Measurements from ENCODE around the gene GATA1. TPM values are rescaled to one million over a fixed set of nuclear protein-coding genes. Genes with fewer than 3 reads are reported as not detected.

The GATA1 gene
- total RNA-seq, 1 donor from 2014 or later: not detected

DNA sequence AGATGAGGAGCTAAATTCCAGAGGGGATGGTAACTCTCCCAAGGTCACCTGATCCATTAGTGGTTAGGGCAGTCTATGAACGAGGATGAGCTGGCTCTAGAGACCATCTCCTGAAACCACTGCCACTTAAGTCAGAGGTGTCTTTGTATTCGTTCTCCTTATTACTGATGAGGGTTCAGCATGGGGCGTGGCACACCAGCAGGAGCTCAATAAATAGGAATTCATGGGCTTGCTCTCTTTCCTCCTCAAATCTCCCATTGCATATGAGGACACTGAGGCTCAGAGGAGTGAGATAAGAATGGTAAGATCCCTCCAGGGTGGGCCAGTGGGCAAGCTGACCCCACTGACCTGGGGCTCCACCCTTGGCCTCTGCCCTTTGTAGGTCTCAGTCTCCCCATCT, 1.7 kb upstream of the GATA1 start:
- intact Hi-C loops (cut with micrococcal nuclease): loop anchor here (5.0 kb wide), 1 partner anchor 47 kb away; no protein-coding TSS in a partner anchor

DNA sequence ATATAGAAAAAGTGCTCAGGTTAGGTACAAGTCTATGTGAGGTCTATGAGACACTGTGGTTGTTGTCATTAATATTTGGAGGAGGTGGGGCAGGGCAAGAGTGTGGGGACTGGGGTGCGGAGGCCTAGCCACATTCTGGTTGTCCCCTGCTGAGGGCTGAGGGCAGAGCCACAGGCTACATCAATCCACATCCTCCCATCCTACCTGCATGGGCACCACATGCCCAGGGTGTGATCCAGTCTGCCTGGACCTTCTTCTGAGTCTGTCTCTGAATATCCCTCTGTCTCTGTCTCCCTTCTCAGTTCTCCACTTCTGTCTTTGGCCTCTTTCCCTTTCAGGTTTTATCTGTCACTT, 1.2 kb upstream of the GATA1 start:
- intact Hi-C loops (cut with micrococcal nuclease): loop anchor here (5.0 kb wide), 1 partner anchor 48 kb away; no protein-coding TSS in a partner anchor

DNA sequence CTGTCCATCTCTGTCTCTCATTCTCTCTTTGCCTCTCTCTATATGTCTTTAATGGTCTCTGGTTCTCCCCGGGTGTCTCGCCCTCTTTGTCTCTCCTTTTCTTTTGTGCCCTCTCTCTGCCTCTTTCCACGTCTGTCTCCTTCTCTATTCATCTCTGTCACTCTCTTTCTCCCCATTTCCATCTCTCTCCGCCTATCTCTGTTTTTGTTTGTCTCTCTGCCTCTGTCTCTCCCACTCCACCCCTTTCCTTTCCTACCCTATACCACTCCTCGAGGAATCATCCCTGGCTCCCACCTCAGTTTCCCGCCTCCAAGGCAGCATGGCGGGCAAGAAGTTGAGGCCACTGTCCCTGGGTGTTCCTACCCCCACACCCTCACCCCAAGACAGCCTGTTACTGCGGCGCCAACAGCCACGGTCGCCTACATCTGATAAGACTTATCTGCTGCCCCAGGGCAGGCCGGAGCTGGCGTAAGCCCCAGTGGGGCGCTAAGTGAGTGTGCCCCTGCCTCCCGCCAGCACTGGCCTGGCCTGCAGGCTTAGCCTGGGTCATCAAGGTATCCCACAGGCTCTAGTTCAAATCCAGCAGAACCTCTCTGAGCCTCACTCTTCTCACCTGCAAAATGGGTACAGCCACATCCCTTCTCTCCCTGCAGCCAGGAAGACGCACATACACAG, 713 bp upstream of the GATA1 start:
- intact Hi-C loops (cut with micrococcal nuclease): loop anchor here (5.0 kb wide), 1 partner anchor 48 kb away; no protein-coding TSS in a partner anchor

DNA sequence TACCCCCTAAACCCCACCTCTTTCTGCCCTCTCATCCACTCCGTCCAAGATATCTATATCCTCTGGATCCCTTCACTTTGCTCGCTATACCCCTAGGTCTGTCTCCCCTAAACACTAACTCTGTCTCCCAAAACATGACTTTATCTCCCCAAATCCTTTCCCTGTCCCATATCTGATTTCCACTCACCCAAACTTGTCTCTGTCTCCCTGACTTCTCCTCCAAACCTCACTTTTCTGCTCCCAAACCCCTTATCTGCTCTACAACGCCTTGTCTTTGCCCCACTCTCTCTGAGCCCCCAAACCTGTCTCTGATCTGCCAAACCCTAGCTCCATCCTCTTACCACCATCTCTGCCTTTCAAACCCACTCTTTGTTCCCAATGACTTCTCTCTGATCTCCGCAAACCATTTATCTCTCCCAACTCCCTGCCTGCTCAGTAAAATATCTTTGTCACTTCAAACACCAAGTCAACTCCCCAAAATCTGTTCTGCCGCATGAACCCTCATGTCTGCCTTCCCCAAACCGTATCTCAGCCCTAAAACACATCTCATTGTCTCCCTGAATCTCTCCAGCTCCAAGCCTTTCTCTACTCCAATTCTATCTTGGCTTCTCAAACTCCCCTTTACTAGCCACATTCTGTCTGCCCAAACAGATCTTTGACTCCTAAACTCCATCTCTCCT, 575 bp downstream of the GATA1 start:
- intact Hi-C loops (cut with micrococcal nuclease): loop anchor here (5.0 kb wide), 1 partner anchor 50 kb away; no protein-coding TSS in a partner anchor

DNA sequence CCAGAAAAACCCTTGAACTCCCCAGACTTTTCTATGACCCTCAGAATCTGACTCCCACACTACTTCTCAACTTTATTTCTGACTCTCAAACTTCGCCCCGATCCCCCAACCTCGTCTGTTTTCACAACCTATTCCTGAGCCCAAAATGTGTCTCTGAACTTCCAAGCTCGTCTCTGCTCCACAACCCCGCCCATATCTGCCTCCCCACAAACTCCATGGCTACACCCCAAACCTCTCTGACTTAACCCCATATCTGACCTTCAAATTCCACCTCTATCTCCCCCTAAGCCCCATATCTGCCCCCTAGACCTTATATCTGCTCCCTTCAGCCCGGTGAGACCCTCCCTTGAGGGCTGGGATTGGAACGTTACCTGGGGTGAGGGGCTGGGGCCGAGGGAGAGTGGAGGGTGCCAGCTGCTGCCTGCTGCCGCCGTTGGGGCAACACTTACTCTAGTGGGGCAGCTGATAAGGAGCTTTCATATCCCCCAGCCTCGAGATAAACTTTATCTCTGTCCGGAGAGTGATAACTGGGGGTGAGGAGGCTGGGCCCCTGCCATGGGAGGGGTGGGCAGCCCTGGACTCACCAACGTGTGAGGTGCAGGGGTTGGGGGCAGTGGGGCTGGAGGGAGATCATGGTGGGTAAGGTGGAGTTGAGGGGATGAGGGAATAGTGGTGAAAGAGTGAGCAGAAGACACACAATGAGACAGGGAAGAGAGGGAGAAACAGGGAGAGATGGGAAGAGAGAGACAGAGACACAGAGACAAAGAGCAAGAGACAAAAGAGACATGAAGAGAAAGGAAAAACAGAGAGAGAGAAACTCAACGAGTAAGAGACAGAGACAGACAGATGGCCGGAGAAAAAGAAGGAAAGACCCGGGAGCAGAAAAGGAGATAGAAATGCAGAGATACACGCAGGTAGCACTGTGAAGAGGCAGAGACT, 1.4 kb downstream of the GATA1 start:
- intact Hi-C loops (cut with micrococcal nuclease): loop anchor here (5.0 kb wide), 1 partner anchor 50 kb away; no protein-coding TSS in a partner anchor

DNA sequence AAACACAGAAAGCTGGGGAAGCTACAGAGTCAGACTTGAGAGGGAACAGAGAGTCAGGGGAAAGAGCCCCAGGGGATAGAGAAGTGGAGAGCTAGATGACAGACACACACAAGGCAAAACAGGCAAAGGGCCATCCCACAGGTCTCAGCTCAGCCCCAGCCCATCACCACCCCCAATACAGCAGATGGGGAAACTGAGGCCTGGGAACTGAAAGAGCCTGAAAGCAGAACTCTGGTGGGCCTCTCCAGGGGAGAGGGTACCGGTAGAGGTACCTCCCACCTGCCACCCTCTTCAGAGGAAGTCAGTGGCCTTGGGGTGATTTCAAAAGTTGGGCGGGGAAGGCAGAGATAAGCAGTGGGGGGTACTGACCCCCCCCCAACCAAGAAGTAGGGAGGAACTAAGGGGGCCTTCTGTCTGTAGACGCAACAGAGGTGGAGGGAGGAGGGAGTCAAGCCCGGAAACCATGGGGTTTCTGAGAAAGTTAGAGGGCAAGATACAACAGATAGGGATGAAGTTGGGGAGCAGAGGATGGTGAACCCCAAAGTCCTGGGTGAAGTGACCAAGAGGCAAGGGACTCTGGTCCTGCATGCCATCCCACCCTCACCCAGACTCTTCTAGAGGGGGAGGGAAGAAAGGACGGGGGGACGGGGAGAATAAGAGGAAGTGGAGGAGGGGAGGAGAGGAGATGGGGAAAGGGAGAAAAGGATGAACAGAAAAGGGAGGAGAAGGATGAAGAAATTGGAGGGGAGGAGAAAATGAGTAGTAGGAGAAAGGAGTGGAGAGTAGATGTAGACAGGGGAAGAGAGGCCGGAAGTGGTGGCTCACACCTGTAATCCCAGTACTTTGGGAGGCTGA, 3.2 kb downstream of the GATA1 start:
- intact Hi-C loops (cut with micrococcal nuclease): loop anchor here (5.0 kb wide), 1 partner anchor 52 kb away; no protein-coding TSS in a partner anchor

DNA sequence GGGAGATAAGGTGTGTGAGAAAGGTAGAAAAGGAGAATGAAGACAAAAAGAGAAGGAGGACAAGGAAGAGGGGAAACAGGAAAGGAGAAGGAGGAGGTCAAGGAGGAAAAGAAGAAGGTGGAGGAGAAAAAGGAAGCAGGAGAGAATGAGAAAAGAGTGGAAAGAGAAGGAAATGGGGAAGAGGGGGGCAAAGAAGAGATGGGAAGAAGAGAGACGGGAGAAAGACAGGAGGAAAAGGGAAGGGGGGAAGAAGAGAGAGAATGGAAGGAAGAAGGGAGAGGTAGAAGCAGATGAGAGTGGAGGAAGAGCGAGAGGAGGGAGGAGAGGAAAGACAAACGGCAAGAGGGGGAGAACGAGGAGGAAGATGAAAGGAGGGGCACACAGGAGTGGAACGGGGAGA, 4.1 kb downstream of the GATA1 start:
- intact Hi-C loops (cut with micrococcal nuclease): no loop called here

DNA sequence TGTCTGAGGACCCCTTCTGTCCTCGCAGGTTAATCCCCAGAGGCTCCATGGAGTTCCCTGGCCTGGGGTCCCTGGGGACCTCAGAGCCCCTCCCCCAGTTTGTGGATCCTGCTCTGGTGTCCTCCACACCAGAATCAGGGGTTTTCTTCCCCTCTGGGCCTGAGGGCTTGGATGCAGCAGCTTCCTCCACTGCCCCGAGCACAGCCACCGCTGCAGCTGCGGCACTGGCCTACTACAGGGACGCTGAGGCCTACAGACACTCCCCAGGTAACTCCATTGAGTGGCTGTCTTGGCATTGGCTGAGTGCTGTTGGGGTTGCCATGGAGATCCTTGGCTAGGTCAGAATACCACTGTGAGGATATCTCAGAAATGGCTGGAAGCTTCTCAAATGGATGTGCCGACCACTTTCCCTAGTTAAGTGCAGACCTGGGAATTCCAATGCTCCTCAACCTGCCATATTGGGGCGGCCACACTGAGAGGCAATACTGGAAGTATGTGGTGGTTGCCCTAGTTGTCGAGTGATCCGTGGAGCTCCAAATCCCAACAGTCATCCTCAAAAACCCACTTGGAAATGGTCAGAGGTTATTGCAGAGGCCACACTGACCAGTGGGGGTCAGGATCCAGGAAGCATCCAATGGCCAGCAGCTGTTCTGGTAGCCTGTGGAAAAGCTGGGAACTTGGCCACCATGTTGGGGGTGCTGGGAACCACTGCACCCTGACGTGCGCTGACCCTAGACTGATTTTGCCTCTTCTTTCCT, 4.9 kb downstream of the GATA1 start:
- intact Hi-C loops (cut with micrococcal nuclease): no loop called here

DNA sequence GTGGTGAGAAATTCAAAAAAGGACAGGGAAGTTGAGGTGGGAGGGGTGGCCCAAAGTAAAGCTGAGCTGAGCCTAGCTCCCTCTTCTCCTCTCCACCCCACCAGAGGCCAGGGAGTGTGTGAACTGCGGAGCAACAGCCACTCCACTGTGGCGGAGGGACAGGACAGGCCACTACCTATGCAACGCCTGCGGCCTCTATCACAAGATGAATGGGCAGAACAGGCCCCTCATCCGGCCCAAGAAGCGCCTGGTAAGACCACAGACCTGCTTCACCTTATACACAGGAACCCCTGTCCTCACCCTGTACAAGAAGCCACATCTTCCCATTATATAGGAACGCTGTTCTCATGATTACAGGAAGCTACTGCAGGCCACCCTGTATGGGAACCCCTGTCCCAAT, 5.8 kb downstream of the GATA1 start:
- intact Hi-C loops (cut with micrococcal nuclease): no loop called here

DNA sequence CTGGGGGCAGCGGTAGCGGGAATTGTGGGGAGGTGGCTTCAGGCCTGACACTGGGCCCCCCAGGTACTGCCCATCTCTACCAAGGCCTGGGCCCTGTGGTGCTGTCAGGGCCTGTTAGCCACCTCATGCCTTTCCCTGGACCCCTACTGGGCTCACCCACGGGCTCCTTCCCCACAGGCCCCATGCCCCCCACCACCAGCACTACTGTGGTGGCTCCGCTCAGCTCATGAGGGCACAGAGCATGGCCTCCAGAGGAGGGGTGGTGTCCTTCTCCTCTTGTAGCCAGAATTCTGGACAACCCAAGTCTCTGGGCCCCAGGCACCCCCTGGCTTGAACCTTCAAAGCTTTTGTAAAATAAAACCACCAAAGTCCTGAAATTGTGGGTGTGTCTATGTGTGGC, 7.5 kb downstream of the GATA1 start:
- intact Hi-C loops (cut with micrococcal nuclease): no loop called here

DNA sequence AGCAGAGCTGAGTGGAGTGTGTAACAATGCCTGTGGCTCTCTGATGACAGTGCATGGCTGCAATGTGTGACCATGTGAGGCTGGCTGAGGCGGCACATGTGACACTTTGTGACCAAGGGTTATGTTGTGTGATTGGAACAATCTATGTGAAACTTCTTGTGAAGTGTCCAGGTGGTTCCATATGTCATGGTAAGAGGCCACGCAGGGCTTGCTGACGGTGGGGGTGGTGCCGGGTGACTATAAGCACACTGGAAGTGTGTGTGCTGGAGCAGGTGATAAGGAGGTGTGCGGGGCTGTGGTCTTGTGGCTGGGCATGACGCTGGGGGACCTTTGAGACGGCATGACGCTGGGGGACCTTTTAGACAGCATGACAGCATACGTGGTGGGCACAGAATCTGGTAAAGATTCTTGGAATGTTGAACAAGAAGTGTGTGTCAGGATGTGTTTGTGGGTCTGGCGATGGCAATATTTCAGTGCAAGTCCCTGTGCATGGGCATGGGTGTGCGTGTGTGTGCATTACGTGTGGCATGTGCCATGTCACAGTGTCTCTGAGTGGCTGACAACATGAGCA, 8.0 kb downstream of the GATA1 start:
- intact Hi-C loops (cut with micrococcal nuclease): no loop called here

DNA sequence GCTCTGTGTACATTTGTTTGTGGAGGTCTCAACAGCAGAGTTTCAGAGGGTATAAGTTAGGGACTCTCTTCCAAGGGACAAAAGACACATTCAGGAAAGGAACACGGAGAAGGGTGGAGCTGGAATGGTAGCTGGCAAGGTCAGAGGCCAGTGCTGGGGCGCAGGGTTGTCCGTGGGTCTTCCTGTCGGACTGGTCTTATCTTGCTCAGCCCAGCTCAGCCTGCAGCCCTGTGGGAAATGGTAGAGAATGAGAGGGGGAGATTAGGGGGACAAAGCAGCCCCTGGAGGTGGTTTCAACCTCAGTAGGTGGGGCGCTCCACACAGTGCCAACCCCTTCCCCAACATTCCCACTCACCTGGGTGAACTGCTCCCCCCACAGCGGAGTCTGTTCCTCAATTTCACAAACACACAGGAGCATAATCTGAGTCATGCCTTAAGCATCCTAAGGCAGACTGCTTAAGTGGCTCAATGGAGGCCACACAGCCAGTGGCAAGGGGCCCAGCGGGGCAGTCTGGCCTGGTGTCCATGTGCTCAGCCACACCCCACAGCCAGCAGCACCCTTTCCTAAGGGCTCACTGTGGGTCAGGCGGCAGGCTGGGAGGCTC, 8.6 kb downstream of the GATA1 start:
- intact Hi-C loops (cut with micrococcal nuclease): no loop called here

DNA sequence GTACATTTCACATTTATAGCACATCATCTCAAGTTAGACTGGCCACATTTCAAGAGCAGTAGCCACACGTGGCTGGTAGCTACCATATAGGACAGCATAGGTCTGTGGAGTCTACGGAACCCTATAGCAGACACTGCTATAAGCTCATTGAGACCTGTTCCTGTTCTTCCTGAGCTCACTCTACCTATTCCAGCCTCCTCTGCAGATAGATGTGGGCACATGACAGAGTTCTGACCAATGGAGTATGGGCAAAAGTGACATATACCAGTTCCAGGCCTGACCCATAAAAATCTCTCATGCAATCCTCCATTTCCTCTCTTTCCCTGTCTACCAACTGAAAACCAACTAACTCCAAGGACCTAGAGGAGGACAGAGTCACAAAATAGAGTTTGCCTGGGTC, 11.9 kb downstream of the GATA1 start:
- intact Hi-C loops (cut with micrococcal nuclease): no loop called here

DNA sequence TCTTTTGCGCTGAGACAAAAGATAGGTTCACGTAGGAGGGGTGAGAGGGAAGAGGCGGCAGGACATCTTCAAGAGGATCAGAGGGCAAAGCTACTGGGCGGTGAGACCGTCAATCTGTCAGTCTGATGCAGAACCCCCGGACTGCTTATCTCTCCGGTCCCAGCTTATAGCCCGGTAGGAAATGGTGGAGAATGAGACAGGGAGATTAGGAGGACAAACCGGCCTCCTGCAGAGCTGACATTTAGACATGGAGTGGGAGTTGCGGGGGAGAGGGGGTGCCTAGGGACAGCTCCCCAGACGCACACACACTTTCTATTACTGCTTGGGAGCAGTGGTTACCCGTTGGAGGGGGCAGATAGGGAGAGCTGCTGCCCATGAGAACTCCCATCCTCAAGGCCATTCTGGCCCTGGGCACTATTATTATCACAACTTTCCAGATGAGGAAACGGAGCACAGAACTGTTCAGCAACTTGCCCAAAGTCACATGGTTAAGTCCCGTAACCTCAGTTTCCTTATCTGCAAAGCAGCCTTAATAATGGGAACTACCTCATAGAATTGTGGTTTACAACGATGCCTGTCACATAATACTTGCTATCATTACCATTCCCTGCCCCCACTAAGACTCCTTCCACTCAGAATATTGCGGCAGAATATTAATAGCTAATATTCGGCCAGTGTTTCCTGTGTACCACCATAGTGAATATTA, 14.3 kb downstream of the GATA1 start:
- intact Hi-C loops (cut with micrococcal nuclease): loop anchor here (1.0 to 10.0 kb wide), 11 partner anchors 63 to 1148 kb away; partner anchors contain the start of genes ELK1, FTSJ1, GPKOW and PIM2

DNA sequence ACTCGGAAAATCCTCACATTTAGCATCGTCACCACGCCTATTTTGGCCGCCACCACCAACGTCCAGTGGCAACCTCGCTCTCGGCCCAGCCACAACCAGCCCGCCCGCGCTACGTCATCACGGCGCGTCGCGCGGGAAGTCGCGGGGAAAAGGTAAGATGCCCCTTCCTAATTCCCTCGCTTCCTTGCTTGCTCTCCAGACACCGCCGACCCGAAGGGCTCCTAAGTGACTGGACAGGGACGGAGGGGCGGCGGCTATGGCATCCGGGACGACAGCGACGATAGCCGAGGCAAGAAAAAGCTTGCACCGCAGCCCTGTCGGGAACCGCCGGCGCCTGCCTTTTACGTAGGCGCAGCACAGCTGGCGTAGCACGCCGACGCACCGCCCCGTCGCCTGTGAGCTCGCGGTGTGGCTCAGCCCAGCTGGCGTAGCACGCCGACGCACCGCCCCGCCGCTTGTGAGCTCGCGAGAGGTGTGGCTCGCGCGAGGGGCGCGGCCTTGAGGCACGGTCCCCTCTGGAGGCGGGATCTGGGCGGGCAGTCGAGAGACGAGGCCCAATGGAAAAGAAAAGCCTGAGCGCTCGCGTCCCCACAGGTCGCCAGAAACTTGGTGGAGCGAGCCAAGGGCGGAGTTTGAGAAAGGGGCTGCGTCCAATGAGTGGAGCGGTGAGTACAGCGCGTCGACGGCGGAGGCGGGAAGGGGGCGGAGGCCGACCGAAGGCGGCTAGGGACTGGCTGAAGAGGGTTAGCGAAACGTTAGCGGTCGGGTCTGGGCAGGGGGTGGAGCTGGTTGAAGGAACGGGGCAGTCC, 15.1 kb downstream of the GATA1 start, which contains the start of gene HDAC6:
TSS of gene HDAC6 (plus strand) at position 788 of the 809 bp plus-strand sequence. CDS start 626 bp downstream, outside the sequence.
- intact Hi-C loops (cut with micrococcal nuclease): loop anchor here (1.0 to 10.0 kb wide), 12 partner anchors 64 to 1149 kb away; partner anchors contain the start of genes ELK1, FTSJ1, GPKOW and PIM2

DNA sequence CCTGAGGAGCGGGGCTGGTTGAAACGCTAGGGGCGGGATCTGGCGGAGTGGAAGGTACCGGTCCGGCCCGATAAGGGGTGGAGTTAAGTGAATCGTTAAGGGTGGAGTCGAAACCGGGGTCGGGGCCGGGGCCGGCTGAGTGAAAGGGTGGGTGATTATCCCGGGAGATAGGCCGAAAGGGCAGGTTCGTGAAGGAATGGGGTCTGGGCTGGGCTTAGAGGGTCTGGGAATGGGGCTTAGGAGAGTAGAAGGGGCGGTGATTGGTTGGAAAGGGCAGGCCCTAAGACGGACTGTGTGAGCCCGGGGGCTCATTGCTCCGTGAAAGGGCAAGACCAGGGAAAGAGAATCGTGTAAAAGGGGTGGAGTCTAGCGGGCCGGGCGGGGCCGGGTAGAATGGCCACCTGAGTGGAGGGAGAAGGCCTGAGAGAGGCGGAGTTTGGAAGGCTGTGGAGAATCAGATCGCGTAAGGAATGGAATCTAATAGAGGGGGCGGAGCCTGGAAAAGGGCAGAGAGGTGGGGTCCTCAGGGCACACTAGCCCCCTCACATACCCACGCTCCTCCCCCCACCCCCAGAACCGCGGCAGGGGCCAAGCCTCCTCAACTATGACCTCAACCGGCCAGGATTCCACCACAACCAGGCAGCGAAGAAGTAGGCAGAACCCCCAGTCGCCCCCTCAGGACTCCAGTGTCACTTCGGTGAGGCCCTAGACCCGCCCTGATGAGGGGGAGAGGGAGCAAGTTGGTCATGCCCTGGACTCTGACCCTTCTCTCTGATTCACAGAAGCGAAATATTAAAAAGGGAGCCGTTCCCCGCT, 15.9 kb downstream of the GATA1 start:
- intact Hi-C loops (cut with micrococcal nuclease): loop anchor here (1.0 to 10.0 kb wide), 4 partner anchors 95 to 1150 kb away; partner anchors contain the start of genes ELK1, GPKOW, PQBP1 and SUV39H1

Measured in T-helper 2 cell treated with Interferon-gamma antibody and Interleukin-4, amounts not matched to agents 100 ng/mL and 5 ng/mL, for 36 hours (primary cell).